Neural progenitor cell (in vitro differentiated cells): Measurements from ENCODE around the gene INPP5D.

Experiments
- CTCF ChIP-seq: fragments of 200-600 bp; sonication (generic); IDR thresholded peaks from 2 replicates; pipeline ENCODE4 v1.5.1; 2017; ENCODE audit warnings: antibody characterized with exemption, mild to moderate bottlenecking
- EZH2 ChIP-seq: fragments of 200-600 bp; sonication (generic); IDR thresholded peaks from 2 replicates; pipeline ENCODE4 v1.6.1; 2017; ENCODE audit warnings: antibody characterized with exemption, mild to moderate bottlenecking, moderate library complexity
- EZH2phosphoT487 ChIP-seq: fragments of 200-600 bp; sonication (generic); IDR thresholded peaks from 2 replicates; pipeline ENCODE4 v1.6.1; 2017; ENCODE audit warnings: antibody characterized with exemption

- no peak for TF ChIP-seq CTCF
- no peak for TF ChIP-seq EZH2phosphoT487
- no peak for TF ChIP-seq EZH2
Observed at GRCh38 chr2:233100192-233100998, 40.3 kb downstream of the INPP5D start.
